AG09309 (cell line): ENCODE results near the gene ERCC6L.

ENCODE experiments used
- DNase-seq: peaks from one replicate; pipeline ENCODE4 v3.0.0-alpha.2; 2010; ENCODE audit warnings: low read depth
- H3K4me3 ChIP-seq: 2 replicates; pipeline ENCODE4 v1.5.1; 2011; ENCODE audit warnings: mild to moderate bottlenecking, low read depth, low read length, moderate library complexity; ENCODE audit not compliant: control insufficient read depth
- TF ChIP-seq, protein P1 (sequence below): IDR thresholded peaks from 2 replicates; pipeline ENCODE4 v1.5.1; 2011; ENCODE audit warnings: mild to moderate bottlenecking, low read depth, low read length, inconsistent platforms; ENCODE audit not compliant: insufficient read depth, control insufficient read depth; ENCODE audit errors: missing control alignments

Gene ERCC6L

DNA sequence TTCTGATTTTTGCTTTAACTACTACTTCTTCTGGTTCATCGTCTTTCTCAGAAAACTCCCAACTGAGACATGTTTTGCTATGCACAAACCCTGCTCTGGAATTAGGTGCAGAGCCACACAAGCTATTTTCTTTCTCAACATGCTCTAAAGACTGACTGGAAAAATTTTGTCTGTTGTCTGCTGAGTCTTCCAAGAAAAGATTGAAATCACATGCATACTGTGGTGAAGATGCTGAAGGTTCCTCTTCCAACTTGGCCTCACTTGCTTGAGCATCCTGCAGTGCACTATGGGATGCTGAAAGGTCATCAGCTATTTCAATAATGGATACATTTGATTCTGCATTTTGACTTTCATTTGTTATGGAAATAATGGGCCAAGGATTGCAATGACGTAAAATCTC is 33.1 kb downstream of the ERCC6L start:
- H3K4me3 ChIP-seq: no peak overlapping the region
- TF ChIP-seq, protein P1, sequence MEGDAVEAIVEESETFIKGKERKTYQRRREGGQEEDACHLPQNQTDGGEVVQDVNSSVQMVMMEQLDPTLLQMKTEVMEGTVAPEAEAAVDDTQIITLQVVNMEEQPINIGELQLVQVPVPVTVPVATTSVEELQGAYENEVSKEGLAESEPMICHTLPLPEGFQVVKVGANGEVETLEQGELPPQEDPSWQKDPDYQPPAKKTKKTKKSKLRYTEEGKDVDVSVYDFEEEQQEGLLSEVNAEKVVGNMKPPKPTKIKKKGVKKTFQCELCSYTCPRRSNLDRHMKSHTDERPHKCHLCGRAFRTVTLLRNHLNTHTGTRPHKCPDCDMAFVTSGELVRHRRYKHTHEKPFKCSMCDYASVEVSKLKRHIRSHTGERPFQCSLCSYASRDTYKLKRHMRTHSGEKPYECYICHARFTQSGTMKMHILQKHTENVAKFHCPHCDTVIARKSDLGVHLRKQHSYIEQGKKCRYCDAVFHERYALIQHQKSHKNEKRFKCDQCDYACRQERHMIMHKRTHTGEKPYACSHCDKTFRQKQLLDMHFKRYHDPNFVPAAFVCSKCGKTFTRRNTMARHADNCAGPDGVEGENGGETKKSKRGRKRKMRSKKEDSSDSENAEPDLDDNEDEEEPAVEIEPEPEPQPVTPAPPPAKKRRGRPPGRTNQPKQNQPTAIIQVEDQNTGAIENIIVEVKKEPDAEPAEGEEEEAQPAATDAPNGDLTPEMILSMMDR: no peak
- DNase-seq: no peak

DNA sequence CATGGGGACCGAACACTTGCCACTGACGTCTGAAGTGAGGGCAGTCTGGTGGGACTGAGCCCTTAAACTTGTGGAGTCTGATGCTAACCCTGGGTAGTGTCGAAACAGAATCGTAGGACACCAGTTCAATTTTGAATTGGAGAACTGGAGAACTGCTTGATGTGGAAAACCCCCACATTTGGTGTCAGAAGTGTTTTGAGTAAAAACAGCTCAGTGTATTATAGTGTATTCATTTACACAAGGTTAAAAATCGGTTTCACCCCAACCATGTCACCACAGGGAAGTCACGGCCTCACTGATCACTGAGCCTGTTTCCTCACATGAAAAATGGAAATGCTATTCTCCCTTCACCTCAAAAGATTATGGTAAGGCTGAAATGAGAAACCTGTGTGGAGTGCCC is 35.4 kb downstream of the ERCC6L start:
- DNase-seq: no peak
- H3K4me3 ChIP-seq: no peak overlapping the region
- TF ChIP-seq, protein P1: no peak

DNA sequence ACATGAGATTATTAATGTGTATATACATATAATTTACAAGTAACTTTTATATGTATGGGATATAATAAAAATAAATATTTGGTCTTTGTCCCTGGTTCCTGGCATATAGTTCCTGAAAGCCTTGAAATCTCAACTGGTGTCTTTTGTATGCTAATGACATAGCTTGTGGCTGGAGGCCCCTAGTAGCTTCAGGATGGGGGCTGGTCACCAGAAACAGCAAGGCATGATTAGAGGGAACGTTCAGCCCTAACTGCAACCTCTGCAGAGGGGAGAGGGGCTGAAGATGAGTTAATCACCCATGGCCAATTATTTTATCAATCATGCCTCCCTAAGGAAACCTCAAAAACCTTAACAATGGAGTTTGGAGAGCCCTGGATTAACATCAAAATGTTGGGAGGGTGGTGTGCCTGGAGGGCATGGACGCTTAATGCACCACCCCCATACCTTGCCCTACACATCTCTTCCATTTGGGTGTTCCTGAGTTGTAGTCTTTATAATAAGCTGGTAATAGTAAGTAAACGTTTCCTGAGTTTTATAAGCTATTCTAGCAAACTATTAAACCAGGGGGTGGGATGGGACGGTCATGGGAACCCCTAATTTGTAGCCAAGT is 35.9 kb downstream of the ERCC6L start:
- no peak for DNase-seq
- H3K4me3 ChIP-seq: no peak overlapping the region
- TF ChIP-seq, protein P1: no peak

DNA sequence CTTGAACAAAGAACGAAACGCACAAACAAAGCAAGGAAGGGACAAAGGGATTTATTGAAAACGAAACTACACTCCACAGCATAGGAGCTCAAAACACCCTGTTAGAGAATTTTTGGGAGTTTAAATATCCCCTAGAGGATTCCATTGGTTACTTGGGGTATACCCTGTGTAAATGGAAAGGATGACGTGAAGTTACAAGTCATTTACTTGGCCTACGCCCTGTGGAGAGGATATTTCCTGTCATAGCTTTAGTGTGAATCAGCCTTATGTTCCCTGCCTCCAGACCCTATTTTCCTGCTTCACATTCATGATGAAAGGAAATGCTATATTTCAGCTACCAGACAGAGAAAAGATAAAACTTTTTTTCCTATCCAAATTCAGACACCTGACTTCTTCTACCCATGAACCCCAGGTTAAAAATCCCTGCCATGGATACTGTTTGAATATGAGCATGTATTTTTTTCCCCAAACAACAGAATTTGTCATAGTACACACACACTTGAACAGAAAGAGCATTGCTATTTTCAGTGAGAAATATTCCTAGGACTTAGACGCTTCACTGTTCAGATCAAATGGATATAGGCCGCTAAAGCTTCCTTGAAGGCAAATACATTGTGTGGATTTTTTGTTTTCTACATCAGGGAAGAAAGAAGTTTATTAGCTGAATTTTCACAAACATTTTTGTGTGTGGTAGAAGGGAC is 36.8 kb downstream of the ERCC6L start:
- peak; percentile 29 for DNase-seq
- H3K4me3 ChIP-seq: no peak overlapping the region
- TF ChIP-seq, protein P1: no peak

DNA sequence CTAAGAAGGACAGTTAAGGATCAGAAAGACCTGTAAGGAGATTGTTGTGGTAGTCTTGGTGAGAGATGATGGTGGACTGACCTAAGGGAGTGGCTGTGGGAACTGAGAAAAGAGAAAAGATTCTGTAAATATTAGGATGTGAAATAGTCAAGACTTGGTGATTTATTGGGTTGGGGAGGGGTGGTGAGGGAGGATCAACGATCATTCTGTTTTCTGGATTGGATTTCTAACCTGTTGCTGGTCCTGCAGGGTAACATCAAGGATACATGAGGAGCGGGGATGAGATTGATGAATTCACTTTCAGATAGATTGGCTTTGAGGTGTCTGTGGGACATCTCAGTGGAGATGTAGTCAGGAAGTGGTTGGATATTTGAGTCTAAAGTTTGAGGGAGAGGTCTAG is 55.9 kb downstream of the ERCC6L start:
- DNase-seq: no peak
- TF ChIP-seq, protein P1: no peak
- H3K4me3 ChIP-seq: no peak overlapping the region

DNA sequence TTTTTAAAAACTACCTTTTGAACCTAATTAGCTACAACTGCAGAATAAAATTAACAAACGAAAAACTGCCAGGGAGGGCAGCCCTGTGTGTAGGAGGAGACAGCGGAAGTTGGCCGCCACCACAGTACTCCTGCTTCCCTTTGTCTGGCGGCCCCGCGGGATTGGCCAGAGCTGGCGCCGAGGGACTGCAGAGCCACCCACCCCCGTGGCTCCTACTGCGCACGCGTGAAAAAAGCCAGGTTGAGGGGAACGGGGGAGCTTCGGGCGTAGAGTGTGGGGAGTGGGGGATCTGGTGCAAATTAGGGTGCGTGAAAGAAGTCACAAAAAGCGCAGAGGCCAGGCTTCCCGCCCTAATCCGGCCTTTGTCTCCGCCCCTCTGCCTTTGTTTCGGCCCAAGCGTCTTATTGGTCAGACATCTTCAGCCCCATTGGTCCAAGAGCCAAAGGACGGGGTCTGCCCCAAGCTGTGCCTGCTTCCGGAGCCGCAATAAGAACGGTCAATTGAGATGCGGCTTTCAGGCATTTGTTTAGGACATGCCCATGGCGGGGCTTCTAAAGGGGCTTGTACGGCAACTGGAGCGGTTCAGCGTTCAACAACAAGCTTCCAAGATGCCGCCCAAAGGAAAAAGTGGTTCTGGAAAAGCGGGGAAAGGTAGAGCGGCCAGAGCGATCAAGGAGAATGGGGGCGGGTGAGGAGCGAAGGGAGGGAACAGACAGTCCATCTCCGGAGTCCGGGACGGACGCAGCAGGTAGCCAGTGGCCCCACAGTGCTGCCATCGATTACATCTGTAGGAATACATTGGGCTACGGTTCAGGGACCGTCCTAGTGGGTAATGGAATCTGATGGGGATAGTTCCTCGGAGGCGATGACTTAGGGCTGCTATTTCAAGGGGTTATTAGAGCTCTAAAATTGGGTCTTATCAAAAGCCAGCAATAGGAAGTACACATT is 57.4 kb downstream of the ERCC6L start, which contains the start of gene PIN4:
TSS of gene PIN4 (plus strand) at position 580 of the 948 bp plus-strand sequence. CDS start at position 609, 29 bp downstream.
- TF ChIP-seq, protein P1: no peak
- DNase-seq: peak; percentile 92
- peak within 1 kb of the TSS; percentile 75 for H3K4me3 ChIP-seq
